K562 (cell line): ENCODE data around the gene ERICH6. TPM values are rescaled to one million over a fixed set of nuclear protein-coding genes. Genes with fewer than 3 reads are reported as not detected.
"Not testable (repeated sequence)": the region's sequence is repeated elsewhere in the genome, so short reads cannot be mapped to it uniquely, and the experiment has no call there.

Experiments used
- ATAC-seq: fragments of 200-7000 bp; cut with Tn5 transposase; 3 replicates; pipeline ENCODE4 v1.9.1; 2020; ENCODE audit warnings: moderate library complexity
- BruUV-seq: library from RNA; stranded (reverse); fragments of 400-500 nt; replicated peaks from 2 replicates; lab custom pipeline; 2021; lab: Mats Ljungman, UMichigan
- CTCF ChIA-PET: fragments of 300-600 bp; formaldehyde crosslinking; extraction: SDS; loops from one replicate; lab custom pipeline; 2021; ENCODE audit warnings: low intra/inter-chr PET ratio; lab: Yijun Ruan, JAX
- POLR2A ChIA-PET: fragments of 300-600, 350-650 bp; sonication (Branson Sonifier 250); formaldehyde crosslinking; extraction: SDS; loops from one replicate; lab custom pipeline; 2021; ENCODE audit warnings: antibody characterized with exemption, inconsistent platforms; lab: Yijun Ruan, JAX
- DNase-seq, 4 experiments: peaks; one replicate each; pipeline versions ENCODE4 v3.0.0 to v3.0.0-alpha.2; 2011 to 2018; ENCODE audit warnings: low spot score in 3 of 4, mixed read lengths in 3 of 4; ENCODE audit errors: extremely low read depth in 1 of 4
- FAIRE-seq: peaks from 2 replicates; lab custom pipeline; 2011; peaks lifted over from hg19 to GRCh38; lab: Jason Lieb, UNC
- H2AFZ ChIP-seq: 2 replicates; pipeline ENCODE4 v1.6.0; 2011; ENCODE audit warnings: low read depth, low read length, control low read depth, inconsistent platforms
- H3K27ac ChIP-seq: fragments of 200-600 bp; 3 replicates; pipeline ENCODE4 v1.8.0; 2011; ENCODE audit warnings: low read depth, mild to moderate bottlenecking, control low read depth, inconsistent platforms, low read length, moderate library complexity, mixed read lengths; ENCODE audit errors: extremely low read depth
- H3K27me3 ChIP-seq, 2 experiments: fragments of 300-600 bp in 1 of 2; 2 replicates in 1 of 2; 3 replicates in 1 of 2; pipeline versions ENCODE4 v1.6.0 to v1.8.0; 2011; ENCODE audit warnings: inconsistent platforms in 2 of 2, low read length in 2 of 2, mild to moderate bottlenecking in 1 of 2, mixed read lengths in 1 of 2, moderate library complexity in 1 of 2; ENCODE audit not compliant: control insufficient read depth in 2 of 2, insufficient read depth in 2 of 2
- H3K36me3 ChIP-seq: fragments of 300-600 bp; 3 replicates; pipeline ENCODE4 v1.8.0; 2011; ENCODE audit warnings: mild to moderate bottlenecking, low read length, inconsistent platforms; ENCODE audit not compliant: control insufficient read depth, insufficient read depth
- H3K4me1 ChIP-seq, 2 experiments: fragments of 200-600 bp in 1 of 2; replicated peaks in 1 of 2; 2 replicates in 1 of 2; 3 replicates in 1 of 2; pipeline versions ENCODE4 v1.5.1 to v1.8.0; 2011; ENCODE audit warnings: inconsistent platforms in 2 of 2, low read length in 2 of 2, mild to moderate bottlenecking in 1 of 2, mixed read lengths in 1 of 2, moderate library complexity in 1 of 2; ENCODE audit not compliant: control insufficient read depth in 2 of 2, insufficient read depth in 2 of 2
- H3K4me2 ChIP-seq: 2 replicates; pipeline ENCODE4 v1.6.1; 2011; ENCODE audit warnings: low read length, control low read depth, inconsistent platforms, mixed read lengths; ENCODE audit not compliant: insufficient read depth
- H3K4me3 ChIP-seq: fragments of 200-600 bp; sonication (generic), shearing (Covaris generic); 2 replicates; pipeline ENCODE4 v1.5.1; 2016; ENCODE audit warnings: control low read depth, inconsistent platforms
- H3K79me2 ChIP-seq: fragments of 200-600 bp; 3 replicates; pipeline ENCODE4 v1.8.0; 2011; ENCODE audit warnings: low read length, inconsistent platforms; ENCODE audit not compliant: control insufficient read depth, insufficient read depth
- H3K9ac ChIP-seq, 2 experiments: 2 replicates each; pipeline versions ENCODE4 v1.6.0 to v1.6.1; 2011; ENCODE audit warnings: low read depth in 2 of 2, low read length in 2 of 2, control low read depth in 1 of 2, inconsistent platforms in 1 of 2, mild to moderate bottlenecking in 1 of 2, mixed read lengths in 1 of 2; ENCODE audit not compliant: insufficient read depth in 1 of 2
- H3K9me1 ChIP-seq: one replicate; pipeline ENCODE4 v1.6.0; 2011; ENCODE audit warnings: inconsistent platforms, mild to moderate bottlenecking, low read length, moderate library complexity; ENCODE audit not compliant: control insufficient read depth, insufficient read depth
- H3K9me3 ChIP-seq: replicated peaks from 2 replicates; pipeline ENCODE4 v1.5.1; 2011; ENCODE audit warnings: low read depth, low read length, inconsistent platforms; ENCODE audit not compliant: control insufficient read depth, insufficient read depth
- H4K20me1 ChIP-seq: replicated peaks from 2 replicates; pipeline ENCODE4 v1.6.1; 2011; ENCODE audit warnings: low read length, inconsistent platforms, mixed read lengths; ENCODE audit not compliant: control insufficient read depth, insufficient read depth
- EHMT2 ChIP-seq: fragments of 450-650 bp; IDR thresholded peaks from 2 replicates; pipeline ENCODE4 v1.6.1; 2018; ENCODE audit warnings: antibody characterized with exemption
- PTTG1 ChIP-seq: fragments of 450-650 bp; IDR thresholded peaks from 2 replicates; pipeline ENCODE4 v1.6.1; 2016; ENCODE audit warnings: low read depth, mild to moderate bottlenecking, missing genetic modification characterization, missing compliant biosample characterization
- WGBS: fragments of 100-300 bp; shearing (Covaris generic); methylation state at CpG from one replicate; pipeline ENCODE4 v1.1.6; 2016; ENCODE audit warnings: low coverage, mixed read lengths; ENCODE audit not compliant: insufficient coverage; ENCODE audit errors: missing lambda C conversion rate; 5-methylcytosine and 5-hydroxymethylcytosine counted together
- in situ Hi-C: fragments of 300-500 bp; cut with MboI; formaldehyde crosslinking; loops from 4 replicates; pipeline ENCODE4 v1.15.0; 2018; ENCODE audit warnings: inconsistent platforms, mixed read lengths
- intact Hi-C: fragments of 100-400 bp; cut with micrococcal nuclease; formaldehyde crosslinking; loops from 2 replicates; pipeline ENCODE4 v1.14.2; 2022
- polyA plus RNA-seq, 8 experiments: library from polyadenylated mRNA; depleted of rRNA in 4 of 8; stranded (reverse) in 5 of 8; unstranded in 3 of 8; fragments of >200 nt; fragmentation: Nextera tagmentation in 2 of 8; fragmentation: Illumina TruSeq in 1 of 8; extraction: Ambion mirVana in 2 of 8; extraction: Trizol in 1 of 8; gene quantifications; 2 replicates each; pipeline versions ENCODE4 v1.2.1 to v1.2.3, GENCODE V29; 2011 to 2014; ENCODE audit warnings: inconsistent platforms in 1 of 8, missing spikeins in 1 of 8
- total RNA-seq, 7 experiments: library from RNA; depleted of rRNA in 6 of 7; stranded (reverse); fragments of >200 nt in 6 of 7; fragmentation: Illumina TruSeq in 2 of 7; extraction: Trizol in 2 of 7; gene quantifications; 2 replicates each; pipeline versions ENCODE4 v1.2.1 to v1.2.3, GENCODE V29; 2011 to 2021; ENCODE audit warnings: low replicate concordance in 1 of 7
- TF ChIP-seq, protein P1 (sequence below): sonication (generic); formaldehyde crosslinking; IDR thresholded peaks from 2 replicates; pipeline ENCODE4 v1.8.1; 2023; ENCODE audit warnings: mild to moderate bottlenecking, missing genetic modification reagents, moderate library complexity

ERICH6 gene
- total and polyA plus RNA-seq, 9 of the 15 experiments (the other 6 are each of a cell fraction or from before 2014, with no cell fraction given), result not detected

DNA sequence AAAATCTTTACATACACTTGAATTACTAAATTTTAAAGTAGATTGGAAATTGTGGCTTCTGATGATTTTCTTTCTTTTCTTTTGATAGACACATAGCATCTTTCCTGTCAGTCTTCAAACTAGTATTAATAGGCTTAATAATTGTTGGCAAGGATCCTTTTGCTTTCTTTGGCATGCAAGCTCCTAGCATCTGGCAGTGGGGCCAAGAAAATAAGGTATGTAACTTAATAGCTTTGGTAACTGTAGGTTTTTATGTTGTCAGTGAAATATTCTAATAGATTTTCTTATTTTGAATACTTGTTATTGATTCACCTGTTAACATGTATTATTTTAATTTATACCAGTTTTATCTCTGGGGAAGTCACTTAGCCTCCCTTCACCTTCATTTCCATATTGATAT, 80.8 kb downstream of the ERICH6 start:
- H3K9me1 ChIP-seq, CTCF ChIA-PET, H4K20me1 ChIP-seq, BruUV-seq, DNase-seq, H3K27ac ChIP-seq, POLR2A ChIA-PET, H3K4me3 ChIP-seq, H3K4me2 ChIP-seq, intact Hi-C loops, H2AFZ ChIP-seq, FAIRE-seq, H3K4me1 ChIP-seq, H3K27me3 ChIP-seq, H3K9ac ChIP-seq, H3K9me3 ChIP-seq, ATAC-seq, in situ Hi-C loops: not testable (repeated sequence)
- Histone ChIP-seq H3K79me2 (peaks cover 52% of the 10 kb centered on the region), H3K36me3 (peaks cover 62% of the 10 kb centered on the region)

GRCh38 chr3:150620002-150620689, 83.6 kb downstream of the ERICH6 start:
- peaks cover 49% of the 10 kb centered on the region; the same call in 2 of the 3 replicates for H3K36me3 ChIP-seq
- ATAC-seq (peak; percentile 51), FAIRE-seq (no peak)
- no peaks in the 10 kb centered on the region for H3K9me1 ChIP-seq
- H3K9me3 ChIP-seq, result no peaks in the 10 kb centered on the region
- H3K27me3 ChIP-seq, result no peaks in the 10 kb centered on the region
- no peak overlapping the region for H3K9ac ChIP-seq
- intact Hi-C loops, result no loop called here
- H3K4me3 ChIP-seq, result no peak overlapping the region
- no peak overlapping the region for H2AFZ ChIP-seq
- peaks cover 67% of the 10 kb centered on the region for H3K79me2 ChIP-seq
- BruUV-seq, result no TSS peak
- no peak overlapping the region for H3K4me2 ChIP-seq
- TF ChIP-seq PTTG1 (tag), result no peak
- TF ChIP-seq EHMT2, result no peak
- TF ChIP-seq, protein P1, sequence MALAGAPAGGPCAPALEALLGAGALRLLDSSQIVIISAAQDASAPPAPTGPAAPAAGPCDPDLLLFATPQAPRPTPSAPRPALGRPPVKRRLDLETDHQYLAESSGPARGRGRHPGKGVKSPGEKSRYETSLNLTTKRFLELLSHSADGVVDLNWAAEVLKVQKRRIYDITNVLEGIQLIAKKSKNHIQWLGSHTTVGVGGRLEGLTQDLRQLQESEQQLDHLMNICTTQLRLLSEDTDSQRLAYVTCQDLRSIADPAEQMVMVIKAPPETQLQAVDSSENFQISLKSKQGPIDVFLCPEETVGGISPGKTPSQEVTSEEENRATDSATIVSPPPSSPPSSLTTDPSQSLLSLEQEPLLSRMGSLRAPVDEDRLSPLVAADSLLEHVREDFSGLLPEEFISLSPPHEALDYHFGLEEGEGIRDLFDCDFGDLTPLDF (CRISPR knock-in tag), result no peak
- TF ChIP-seq, all 486 proteins: peak for 0
- H3K4me1 ChIP-seq, result no peaks in the 10 kb centered on the region
- H3K27ac ChIP-seq, result no peak overlapping the region
- POLR2A ChIA-PET, result interaction anchor here (0.6 to 1.1 kb wide), 4 partner anchors 11 to 924 kb away, joined by 3 to 4 read pairs (median 3); no protein-coding TSS in a partner anchor
- no peaks in the 10 kb centered on the region for H4K20me1 ChIP-seq
- no peak for DNase-seq
- 86% methylated on average over 7 of the region's 7 CpGs for WGBS
- in situ Hi-C loops, result no loop called here
- CTCF ChIA-PET, result no interaction called here
